Measurements from ENCODE around the gene ALG1. TPM values are rescaled to one million over a fixed set of nuclear protein-coding genes. Genes with fewer than 3 reads are reported as not detected.
A peak's percentile ranks its signal among the peaks of the same experiment; 100 is the strongest.

Gene ALG1
- polyA plus RNA-seq, 3 donors from 2014 or later, result 29.2 to 47.5 (median 32.8) TPM

GRCh38 chr16:5059386-5060072, 12.1 kb upstream of the ALG1 start:
- Mint-ChIP-seq H3K9me3 (no peaks in the 10 kb centered on the region), H3K4me1 (no peaks in the 10 kb centered on the region), H3K27me3 (ENCODE audit: low read depth in 3 of 3) (peaks cover 2 to 7% (median 4%) of the 10 kb centered on the region in 3 donors), H3K36me3 (no peaks in the 10 kb centered on the region), H3K4me3 (no peak overlapping the region), H3K27ac (no peak overlapping the region)
- DNase-seq, result no peak

- H3K36me3 Mint-ChIP-seq, result no peaks in the 10 kb centered on the region
- DNase-seq, result no peak
- H3K4me1 Mint-ChIP-seq, result no peaks in the 10 kb centered on the region
- H3K9me3 Mint-ChIP-seq, result no peaks in the 10 kb centered on the region
- peaks cover 0 to 7% (median 4%) of the 10 kb centered on the region in 3 donors for H3K27me3 Mint-ChIP-seq (ENCODE audit: low read depth in 3 of 3)
- no peak overlapping the region for H3K4me3 Mint-ChIP-seq
- H3K27ac Mint-ChIP-seq, result no peak overlapping the region
Observed at GRCh38 chr16:5060073-5060641, 11.5 kb upstream of the ALG1 start.

- H3K27me3 Mint-ChIP-seq (ENCODE audit: low read depth in 3 of 3), result peaks cover 0 to 7% (median 4%) of the 10 kb centered on the region in 3 donors
- no peaks in the 10 kb centered on the region for H3K4me1 Mint-ChIP-seq
- peak overlapping the region in 1 of 6 donors; percentile 46 for H3K27ac Mint-ChIP-seq
- DNase-seq, result no peak
- no peaks in the 10 kb centered on the region for H3K36me3 Mint-ChIP-seq
- H3K9me3 Mint-ChIP-seq, result no peaks in the 10 kb centered on the region
- no peak overlapping the region for H3K4me3 Mint-ChIP-seq
Observed at GRCh38 chr16:5062051-5062450, 9.6 kb upstream of the ALG1 start.

GRCh38 chr16:5062790-5063765, 8.6 kb upstream of the ALG1 start:
- Mint-ChIP-seq H3K4me3 (no peak overlapping the region), H3K4me1 (no peaks in the 10 kb centered on the region), H3K9me3 (no peaks in the 10 kb centered on the region), H3K27ac (no peak overlapping the region), H3K36me3 (no peaks in the 10 kb centered on the region), H3K27me3 (ENCODE audit: low read depth in 3 of 3) (peaks cover 0 to 7% (median 4%) of the 10 kb centered on the region in 3 donors)
- no peak for DNase-seq

GRCh38 chr16:5064915-5065314, 6.7 kb upstream of the ALG1 start:
- Mint-ChIP-seq H3K4me3 (no peak overlapping the region), H3K9me3 (no peaks in the 10 kb centered on the region), H3K36me3 (no peaks in the 10 kb centered on the region)

GRCh38 chr16:5065326-5065725, 6.3 kb upstream of the ALG1 start:
- DNase-seq, result no peak
- Mint-ChIP-seq H3K27ac (no peak overlapping the region), H3K36me3 (no peaks in the 10 kb centered on the region), H3K27me3 (ENCODE audit: low read depth in 3 of 3) (peaks cover 0 to 9% (median 5%) of the 10 kb centered on the region in 3 donors), H3K4me3 (no peak overlapping the region), H3K4me1 (peaks cover 2 to 3% of the 10 kb centered on the region in 2 donors), H3K9me3 (no peaks in the 10 kb centered on the region)

More at GRCh38 chr16:5064915-5065314, 6.7 kb upstream of the ALG1 start:
- DNase-seq, result no peak
- peaks cover 0 to under 1% of the 10 kb centered on the region in 2 donors for H3K4me1 Mint-ChIP-seq
- H3K27ac Mint-ChIP-seq, result no peak overlapping the region
- peaks cover 0 to 9% (median 4%) of the 10 kb centered on the region in 3 donors for H3K27me3 Mint-ChIP-seq (ENCODE audit: low read depth in 3 of 3)

- no peaks in the 10 kb centered on the region for H3K9me3 Mint-ChIP-seq
- DNase-seq, result no peak
- no peaks in the 10 kb centered on the region for H3K36me3 Mint-ChIP-seq
- peaks cover 3 to 8% of the 10 kb centered on the region in 2 donors for H3K4me1 Mint-ChIP-seq
- no peak within 1 kb of the TSS for H3K4me3 Mint-ChIP-seq
- peaks cover 0 to 7% (median 7%) of the 10 kb centered on the region in 3 donors for H3K27me3 Mint-ChIP-seq (ENCODE audit: low read depth in 3 of 3)
- H3K27ac Mint-ChIP-seq, result no peak within 1 kb of the TSS
Observed at GRCh38 chr16:5065813-5066212, 5.8 kb upstream of the ALG1 start, which contains the start of gene C16orf89. C16orf89 (minus strand) TSS chr16:5065956; CDS start chr16:5065908, 48 bp downstream.

GRCh38 chr16:5066511-5066910, 5.1 kb upstream of the ALG1 start:
- H3K9me3 Mint-ChIP-seq, result no peaks in the 10 kb centered on the region
- no peaks in the 10 kb centered on the region for H3K36me3 Mint-ChIP-seq
- no peak overlapping the region for H3K4me3 Mint-ChIP-seq
- peaks cover 2 to 9% (median 8%) of the 10 kb centered on the region in 3 donors for H3K27me3 Mint-ChIP-seq (ENCODE audit: low read depth in 3 of 3)
- H3K4me1 Mint-ChIP-seq, result peaks cover 10 to 15% of the 10 kb centered on the region in 2 donors
- DNase-seq, result no peak
- no peak overlapping the region for H3K27ac Mint-ChIP-seq

GRCh38 chr16:5069048-5069447, 2.6 kb upstream of the ALG1 start:
- no peaks in the 10 kb centered on the region for H3K36me3 Mint-ChIP-seq
- peaks cover 29 to 34% of the 10 kb centered on the region in 2 donors for H3K4me1 Mint-ChIP-seq
- no peak overlapping the region for H3K27ac Mint-ChIP-seq
- H3K9me3 Mint-ChIP-seq, result no peaks in the 10 kb centered on the region
- no peak for DNase-seq
- H3K27me3 Mint-ChIP-seq (ENCODE audit: low read depth in 3 of 3), result peaks cover 7 to 13% (median 12%) of the 10 kb centered on the region in 3 donors
- H3K4me3 Mint-ChIP-seq, result no peak overlapping the region

GRCh38 chr16:5069854-5070253, 1.8 kb upstream of the ALG1 start:
- Mint-ChIP-seq H3K9me3 (no peaks in the 10 kb centered on the region), H3K27me3 (ENCODE audit: low read depth in 3 of 3) (peaks cover 7 to 13% (median 12%) of the 10 kb centered on the region in 3 donors), H3K4me3 (peak overlapping the region in 2 of 5 donors; percentile 12 to 21), H3K36me3 (no peaks in the 10 kb centered on the region), H3K4me1 (peaks cover 29 to 34% of the 10 kb centered on the region in 2 donors), H3K27ac (peak overlapping the region in 2 of 6 donors; percentile 24 to 34)
- DNase-seq, result no peak

- peaks cover 3 to 5% (median 4%) of the 10 kb centered on the region in 3 donors for H3K36me3 Mint-ChIP-seq
- H3K4me3 Mint-ChIP-seq, result peak overlapping the region; percentile 33 to 97 (median 62)
- peaks cover 7 to 13% (median 12%) of the 10 kb centered on the region in 3 donors for H3K27me3 Mint-ChIP-seq (ENCODE audit: low read depth in 3 of 3)
- no peaks in the 10 kb centered on the region for H3K9me3 Mint-ChIP-seq
- peak overlapping the region; percentile 93 to 97 (median 96) for H3K27ac Mint-ChIP-seq
- peaks cover 29 to 34% of the 10 kb centered on the region in 2 donors for H3K4me1 Mint-ChIP-seq
- no peak for DNase-seq
Observed at GRCh38 chr16:5070431-5071186, 1.0 kb upstream of the ALG1 start.

GRCh38 chr16:5071341-5071680, 332 bp upstream of the ALG1 start:
- Mint-ChIP-seq H3K36me3 (peaks cover 4 to 10% (median 5%) of the 10 kb centered on the region in 3 donors), H3K9me3 (no peaks in the 10 kb centered on the region), H3K27me3 (ENCODE audit: low read depth in 3 of 3) (peaks cover 7 to 13% (median 12%) of the 10 kb centered on the region in 3 donors), H3K4me3 (peak overlapping the region; percentile 90 to 99 (median 96)), H3K4me1 (peaks cover 29 to 34% of the 10 kb centered on the region in 2 donors), H3K27ac (peak overlapping the region; percentile 93 to 97 (median 96))
- DNase-seq, result no peak
